H1 (cell line): Measurements from ENCODE around the gene TMEM273. TPM values are rescaled to one million over a fixed set of nuclear protein-coding genes. Genes with fewer than 3 reads are reported as not detected.

Experiments
- CTCF ChIA-PET: fragments of 300-600 bp; sonication (Branson Sonifier 250); formaldehyde crosslinking; loops from one replicate; lab custom pipeline; 2021; ENCODE audit not compliant: partially characterized antibody; lab: Charles Lee
- POLR2A ChIA-PET: fragments of 300-600 bp; sonication (Branson Sonifier 250); formaldehyde crosslinking; loops from one replicate; lab custom pipeline; 2021; ENCODE audit warnings: inconsistent platforms; ENCODE audit not compliant: partially characterized antibody; lab: Charles Lee
- DNase-seq, 2 experiments: peaks; one replicate each; pipeline versions ENCODE4 v3.0.0 to v3.0.0-alpha.2; 2010 to 2022; ENCODE audit warnings: low spot score in 2 of 2, low read depth in 1 of 2, mixed read lengths in 1 of 2
- FAIRE-seq: peaks from 2 replicates; lab custom pipeline; 2011; peaks lifted over from hg19 to GRCh38; lab: Jason Lieb, UNC
- H2AFZ ChIP-seq: 2 replicates; pipeline ENCODE4 v1.8.1; 2012; ENCODE audit warnings: low read length, inconsistent platforms
- H2AK5ac ChIP-seq: 2 replicates; pipeline ENCODE4 v1.6.1; 2013; ENCODE audit warnings: low read depth, low read length
- H2BK120ac ChIP-seq: replicated peaks from 2 replicates; pipeline ENCODE3; 2013; ENCODE audit warnings: low read depth, low read length, inconsistent platforms
- H2BK12ac ChIP-seq: 2 replicates; pipeline ENCODE4 v1.6.1; 2013; ENCODE audit warnings: low read depth, low read length
- H2BK15ac ChIP-seq: 2 replicates; pipeline ENCODE4 v1.6.1; 2013; ENCODE audit warnings: low read length
- H2BK20ac ChIP-seq: 2 replicates; pipeline ENCODE4 v1.6.1; 2013; ENCODE audit warnings: low read length
- H2BK5ac ChIP-seq: 2 replicates; pipeline ENCODE4 v1.6.1; 2013; ENCODE audit warnings: low read depth, low read length
- H3K14ac ChIP-seq: 2 replicates; pipeline ENCODE4 v1.6.1; 2013; ENCODE audit warnings: inconsistent platforms; ENCODE audit not compliant: insufficient read length
- H3K18ac ChIP-seq: 2 replicates; pipeline ENCODE4 v1.6.1; 2013; ENCODE audit warnings: low read length; ENCODE audit errors: extremely low read depth
- H3K23ac ChIP-seq: 2 replicates; pipeline ENCODE4 v1.6.1; 2013; ENCODE audit warnings: inconsistent platforms; ENCODE audit not compliant: insufficient read length
- H3K23me2 ChIP-seq: 2 replicates; pipeline ENCODE4 v1.6.1; 2013; ENCODE audit warnings: low read depth, low read length
- H3K27ac ChIP-seq: 2 replicates; pipeline ENCODE4 v1.6.1; 2011; ENCODE audit warnings: low read depth, low read length, inconsistent platforms
- H3K27me3 ChIP-seq, 4 experiments: replicated peaks in 1 of 4; 1 replicate in 1 of 4; 2 replicates in 3 of 4; pipeline versions ENCODE4 v1.6.1 to v1.8.1; 2011 to 2013; ENCODE audit warnings: low read length in 3 of 4, mild to moderate bottlenecking in 3 of 4, inconsistent platforms in 2 of 4, mixed read lengths in 2 of 4, moderate library complexity in 1 of 4; ENCODE audit not compliant: control insufficient read depth in 3 of 4, insufficient read depth in 3 of 4; ENCODE audit errors: extremely low read depth in 1 of 4
- H3K36me3 ChIP-seq, 4 experiments: 2 replicates each; pipeline versions ENCODE4 v1.6.1 to v1.8.1; 2011 to 2013; ENCODE audit warnings: mild to moderate bottlenecking in 4 of 4, low read length in 3 of 4, moderate library complexity in 2 of 4, control low read depth in 1 of 4, inconsistent platforms in 1 of 4; ENCODE audit not compliant: insufficient read depth in 4 of 4, control insufficient read depth in 2 of 4
- H3K4ac ChIP-seq: replicated peaks from 2 replicates; pipeline ENCODE3; 2013; ENCODE audit warnings: low read length, low read depth, mixed read lengths, inconsistent platforms; ENCODE audit not compliant: insufficient read length
- H3K4me1 ChIP-seq, 4 experiments: replicated peaks in 1 of 4; 1 replicate in 1 of 4; 2 replicates in 3 of 4; pipeline versions ENCODE4 v1.6.1 to v1.8.1; 2011 to 2013; ENCODE audit warnings: low read length in 3 of 4, inconsistent platforms in 2 of 4, mixed read lengths in 1 of 4; ENCODE audit not compliant: insufficient read depth in 4 of 4, control insufficient read depth in 3 of 4
- H3K4me2 ChIP-seq, 2 experiments: 2 replicates each; pipeline versions ENCODE4 v1.6.1 to v1.8.1; 2011 to 2013; ENCODE audit warnings: low read depth in 2 of 2, low read length in 2 of 2, control low read depth in 1 of 2, inconsistent platforms in 1 of 2, mild to moderate bottlenecking in 1 of 2; ENCODE audit not compliant: insufficient read depth in 1 of 2
- H3K4me3 ChIP-seq, 4 experiments: fragments of 200-600, 300-600 bp in 1 of 4; sonication (generic), shearing (Covaris generic), sonication (Bioruptor Twin) in 1 of 4; 2 replicates each; pipeline versions ENCODE4 v1.5.1 to v1.8.1; 2011 to 2016; ENCODE audit warnings: low read length in 4 of 4, low read depth in 3 of 4, control low read depth in 2 of 4, inconsistent platforms in 2 of 4, mild to moderate bottlenecking in 2 of 4, mixed read lengths in 1 of 4, moderate library complexity in 1 of 4; ENCODE audit not compliant: insufficient read depth in 2 of 4; ENCODE audit errors: extremely low read depth in 1 of 4
- H3K56ac ChIP-seq: replicated peaks from 2 replicates; pipeline ENCODE3; 2013; ENCODE audit warnings: low read depth, mild to moderate bottlenecking, mixed read lengths, low read length, inconsistent platforms; ENCODE audit not compliant: insufficient read length
- H3K79me1 ChIP-seq: 2 replicates; pipeline ENCODE4 v1.6.1; 2013; ENCODE audit warnings: low read depth, low read length, control low read depth
- H3K79me2 ChIP-seq, 2 experiments: 2 replicates each; pipeline versions ENCODE4 v1.6.1 to v1.8.1; 2012 to 2013; ENCODE audit warnings: low read length in 2 of 2, mild to moderate bottlenecking in 2 of 2, inconsistent platforms in 1 of 2; ENCODE audit not compliant: insufficient read depth in 2 of 2, control insufficient read depth in 1 of 2
- H3K9ac ChIP-seq, 4 experiments: replicated peaks in 1 of 4; 1 replicate in 1 of 4; 2 replicates in 3 of 4; pipeline versions ENCODE4 v1.6.1 to v1.8.1; 2011 to 2013; ENCODE audit warnings: low read depth in 3 of 4, low read length in 3 of 4, control low read depth in 2 of 4, mild to moderate bottlenecking in 2 of 4, moderate library complexity in 2 of 4, inconsistent platforms in 1 of 4; ENCODE audit errors: extremely low read depth in 1 of 4
- H3K9me3 ChIP-seq, 2 experiments: 2 replicates each; pipeline versions ENCODE4 v1.6.1 to v1.8.1; 2012 to 2013; ENCODE audit warnings: mild to moderate bottlenecking in 2 of 2, moderate library complexity in 2 of 2, control low read depth in 1 of 2, inconsistent platforms in 1 of 2, low read depth in 1 of 2, low read length in 1 of 2, mixed read lengths in 1 of 2; ENCODE audit not compliant: insufficient read depth in 2 of 2
- H4K20me1 ChIP-seq, 2 experiments: replicated peaks in 1 of 2; 2 replicates each; pipeline versions ENCODE3 to v1.8.1; 2011 to 2013; ENCODE audit warnings: inconsistent platforms in 2 of 2, low read length in 2 of 2, mild to moderate bottlenecking in 1 of 2; ENCODE audit not compliant: insufficient read depth in 2 of 2, control insufficient read depth in 1 of 2
- H4K5ac ChIP-seq: 2 replicates; pipeline ENCODE4 v1.6.1; 2013; ENCODE audit warnings: low read length, low read depth, mixed read lengths, inconsistent platforms; ENCODE audit not compliant: insufficient read length
- H4K8ac ChIP-seq: 2 replicates; pipeline ENCODE4 v1.8.0; 2013; ENCODE audit warnings: mild to moderate bottlenecking, moderate library complexity, low read length, inconsistent platforms; ENCODE audit not compliant: insufficient read depth; ENCODE audit errors: extremely low read depth
- H4K91ac ChIP-seq: replicated peaks from 2 replicates; pipeline ENCODE3; 2013; ENCODE audit warnings: low read length, mixed read lengths, inconsistent platforms; ENCODE audit not compliant: insufficient read length
- ASH2L ChIP-seq: fragments of 200-600, 300-600 bp; sonication (generic); IDR thresholded peaks from one replicate; pipeline ENCODE4 v1.7.1; 2017; ENCODE audit warnings: low read length
- BACH1 ChIP-seq: IDR thresholded peaks from 2 replicates; pipeline ENCODE4 v1.6.1; 2012; ENCODE audit warnings: low read length, improper control_type of control experiment
- BRCA1 ChIP-seq: IDR thresholded peaks from 2 replicates; pipeline ENCODE4 v1.6.1; 2012; ENCODE audit warnings: low read depth, low read length, improper control_type of control experiment
- GTF2F1 ChIP-seq: IDR thresholded peaks from 2 replicates; pipeline ENCODE4 v1.6.1; 2012; ENCODE audit warnings: low read depth, low read length, improper control_type of control experiment, borderline replicate concordance
- JUN ChIP-seq: IDR thresholded peaks from 2 replicates; pipeline ENCODE4 v1.6.1; 2011; ENCODE audit warnings: low read depth, mild to moderate bottlenecking, improper control_type of control experiment, low read length
- RAD21 ChIP-seq, 2 experiments: IDR thresholded peaks in 1 of 2; conservative IDR thresholded peaks in 1 of 2; 2 replicates each; pipeline ENCODE4 v1.6.1; 2011; ENCODE audit warnings: low read depth in 2 of 2, low read length in 2 of 2, improper control_type of control experiment in 1 of 2, inconsistent platforms in 1 of 2, mild to moderate bottlenecking in 1 of 2, moderate library complexity in 1 of 2
- RBBP5 ChIP-seq: IDR thresholded peaks from 2 replicates; pipeline ENCODE4 v1.7.1; 2012; ENCODE audit warnings: low read depth, mild to moderate bottlenecking, inconsistent platforms, low read length, moderate library complexity, borderline replicate concordance
- SIRT6 ChIP-seq: IDR thresholded peaks from one replicate; pipeline ENCODE4 v1.7.1; 2012; ENCODE audit warnings: low read length, inconsistent platforms
- WGBS, 2 experiments: shearing (Covaris generic) in 1 of 2; methylation state at CpG; one replicate each; pipeline versions ENCODE4 v1.1.6 to v1.1.7; 2013 to 2015; ENCODE audit warnings: low lambda C conversion rate in 2 of 2, mixed read lengths in 2 of 2, inconsistent platforms in 1 of 2, low coverage in 1 of 2, missing lambda C conversion rate in 1 of 2; ENCODE audit not compliant: insufficient replicate concordance in 2 of 2, insufficient coverage in 1 of 2, insufficient read length in 1 of 2; ENCODE audit errors: extremely low coverage in 1 of 2, missing lambda C conversion rate in 1 of 2; 5-methylcytosine and 5-hydroxymethylcytosine counted together
- polyA plus RNA-seq, 7 experiments: library from polyadenylated mRNA; depleted of rRNA in 3 of 7; stranded (reverse) in 5 of 7; unstranded in 2 of 7; fragments of >200 nt in 5 of 7; fragments of 200-250 nt in 2 of 7; gene quantifications; 1 replicate in 5 of 7; 2 replicates in 1 of 7; 4 replicates in 1 of 7; pipeline versions ENCODE4 v1.2.1 to v1.2.3, GENCODE V29; 2011 to 2013; ENCODE audit warnings: missing spikeins in 2 of 7, mixed read lengths in 2 of 7
- total RNA-seq: library from RNA; stranded (reverse); fragmentation: NEBNext Ultra II Directional; extraction: Animal tissue kit (Norgen Biotek cat#: 25700); gene quantifications from 2 replicates; pipeline ENCODE4 v1.2.1, GENCODE V29; 2021
- TF ChIP-seq, protein P1 (sequence below): IDR thresholded peaks from 2 replicates; pipeline ENCODE4 v1.6.1; 2012; ENCODE audit warnings: low read length, inconsistent platforms
- TF ChIP-seq, protein P2 (sequence below): IDR thresholded peaks from 2 replicates; pipeline ENCODE4 v1.6.1; 2011; ENCODE audit warnings: low read depth, mild to moderate bottlenecking, low read length; ENCODE audit not compliant: insufficient read depth

TMEM273 gene
- total and polyA plus RNA-seq, 2 of the 8 experiments (the other 6 are each of a cell fraction or from before 2014, with no cell fraction given), result not detected

DNA sequence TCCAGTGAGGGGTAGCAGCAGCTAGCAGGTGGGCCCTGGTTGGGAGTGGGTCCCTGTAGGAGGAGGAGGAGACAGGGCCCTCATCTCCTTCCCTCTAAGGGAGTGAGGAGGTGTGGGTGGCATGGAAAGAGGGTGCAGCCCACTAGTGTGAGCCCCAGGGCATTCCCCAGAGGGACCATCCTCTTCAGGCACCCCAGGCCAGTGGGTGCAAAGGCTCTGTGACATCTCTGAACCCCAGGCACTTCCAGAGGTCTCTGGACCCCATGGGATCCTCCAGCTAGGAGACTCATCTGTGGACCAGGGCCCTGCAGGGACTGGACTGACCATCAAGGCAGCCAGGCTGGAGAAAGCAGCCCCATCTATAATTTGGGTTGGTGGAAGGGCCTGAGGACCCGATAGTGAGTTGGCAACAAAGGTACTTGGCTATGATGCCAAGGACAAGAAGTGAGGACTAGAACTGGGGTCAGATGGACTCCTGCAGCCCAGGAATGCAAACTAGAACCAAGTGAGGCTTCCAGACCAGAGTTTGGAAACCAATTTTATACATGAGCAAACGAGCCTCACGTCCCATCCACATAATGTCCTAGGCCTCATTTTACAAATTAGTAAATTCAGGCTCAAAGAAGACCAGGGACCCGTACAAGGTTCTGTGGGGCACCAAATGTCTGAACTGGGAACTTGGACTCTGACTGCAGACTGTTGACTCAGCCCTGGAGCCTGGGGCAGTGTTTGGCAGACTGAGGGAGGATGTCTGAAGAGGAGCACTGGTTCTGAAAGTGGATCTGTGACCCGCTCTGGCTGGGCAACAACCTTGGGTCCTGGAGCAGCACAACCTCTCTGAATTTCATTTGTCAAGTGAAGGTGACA, 71.4 kb downstream of the TMEM273 start:
- Histone ChIP-seq H4K91ac (no peak overlapping the region), H3K9ac (no peak overlapping the region), H3K23ac (no peak overlapping the region), H4K5ac (no peak overlapping the region), H2BK20ac (no peak overlapping the region), H3K4me2 (no peak overlapping the region), H4K20me1 (no peaks in the 10 kb centered on the region), H2BK12ac (no peak overlapping the region), H3K9me3 (no peaks in the 10 kb centered on the region), H3K27me3 (peaks cover 0 to 13% (median 6%) of the 10 kb centered on the region in 4 experiments; a peak in 5 of 7 replicates), H3K4me3 (no peak overlapping the region), H3K27ac (no peak overlapping the region), H3K36me3 (no peaks in the 10 kb centered on the region), H3K18ac (no peak overlapping the region), H3K4me1 (no peaks in the 10 kb centered on the region), H2AK5ac (no peak overlapping the region), H2AFZ (no peak overlapping the region; the same call in 1 of the 2 replicates), H2BK120ac (no peak overlapping the region), H4K8ac (no peak overlapping the region), H3K79me2 (no peaks in the 10 kb centered on the region), H3K56ac (no peak overlapping the region), H3K79me1 (no peaks in the 10 kb centered on the region), H3K14ac (no peak overlapping the region), H3K23me2 (peaks cover 3% of the 10 kb centered on the region; the same call in 1 of the 2 replicates), H3K4ac (no peak overlapping the region), H2BK15ac (no peak overlapping the region), H2BK5ac (no peak overlapping the region)
- FAIRE-seq, result no peak
- WGBS, 2 experiments, result 95% methylated on average over 5 of the region's 5 CpGs; no CpG with 5 or more reads in 1 of the 2 experiments
- ChIA-PET CTCF (interaction anchor here (0.6 to 1.4 kb wide), 2 partner anchors 32 to 48 kb away, joined by 3 to 4 read pairs; no protein-coding TSS in a partner anchor), POLR2A (no interaction called here)
- DNase-seq, result no peak
- TF ChIP-seq RBBP5 (no peak), GTF2F1 (no peak), ASH2L (no peak), SIRT6 (no peak), RAD21 (IDR thresholded peaks at IDR 0.05 in 1 of 2, conservative IDR thresholded peaks at IDR 0.05 in 1 of 2; ENCODE audit: low read depth in 2 of 2, low read length in 2 of 2) (no peak), JUN (no peak), BRCA1 (no peak), BACH1 (no peak)
- TF ChIP-seq, protein P1, sequence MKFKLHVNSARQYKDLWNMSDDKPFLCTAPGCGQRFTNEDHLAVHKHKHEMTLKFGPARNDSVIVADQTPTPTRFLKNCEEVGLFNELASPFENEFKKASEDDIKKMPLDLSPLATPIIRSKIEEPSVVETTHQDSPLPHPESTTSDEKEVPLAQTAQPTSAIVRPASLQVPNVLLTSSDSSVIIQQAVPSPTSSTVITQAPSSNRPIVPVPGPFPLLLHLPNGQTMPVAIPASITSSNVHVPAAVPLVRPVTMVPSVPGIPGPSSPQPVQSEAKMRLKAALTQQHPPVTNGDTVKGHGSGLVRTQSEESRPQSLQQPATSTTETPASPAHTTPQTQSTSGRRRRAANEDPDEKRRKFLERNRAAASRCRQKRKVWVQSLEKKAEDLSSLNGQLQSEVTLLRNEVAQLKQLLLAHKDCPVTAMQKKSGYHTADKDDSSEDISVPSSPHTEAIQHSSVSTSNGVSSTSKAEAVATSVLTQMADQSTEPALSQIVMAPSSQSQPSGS, result no peak
- TF ChIP-seq, protein P2, sequence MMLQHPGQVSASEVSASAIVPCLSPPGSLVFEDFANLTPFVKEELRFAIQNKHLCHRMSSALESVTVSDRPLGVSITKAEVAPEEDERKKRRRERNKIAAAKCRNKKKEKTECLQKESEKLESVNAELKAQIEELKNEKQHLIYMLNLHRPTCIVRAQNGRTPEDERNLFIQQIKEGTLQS, result no peak
